ENCODE results near the gene PROKR2.

Gene PROKR2

DNA sequence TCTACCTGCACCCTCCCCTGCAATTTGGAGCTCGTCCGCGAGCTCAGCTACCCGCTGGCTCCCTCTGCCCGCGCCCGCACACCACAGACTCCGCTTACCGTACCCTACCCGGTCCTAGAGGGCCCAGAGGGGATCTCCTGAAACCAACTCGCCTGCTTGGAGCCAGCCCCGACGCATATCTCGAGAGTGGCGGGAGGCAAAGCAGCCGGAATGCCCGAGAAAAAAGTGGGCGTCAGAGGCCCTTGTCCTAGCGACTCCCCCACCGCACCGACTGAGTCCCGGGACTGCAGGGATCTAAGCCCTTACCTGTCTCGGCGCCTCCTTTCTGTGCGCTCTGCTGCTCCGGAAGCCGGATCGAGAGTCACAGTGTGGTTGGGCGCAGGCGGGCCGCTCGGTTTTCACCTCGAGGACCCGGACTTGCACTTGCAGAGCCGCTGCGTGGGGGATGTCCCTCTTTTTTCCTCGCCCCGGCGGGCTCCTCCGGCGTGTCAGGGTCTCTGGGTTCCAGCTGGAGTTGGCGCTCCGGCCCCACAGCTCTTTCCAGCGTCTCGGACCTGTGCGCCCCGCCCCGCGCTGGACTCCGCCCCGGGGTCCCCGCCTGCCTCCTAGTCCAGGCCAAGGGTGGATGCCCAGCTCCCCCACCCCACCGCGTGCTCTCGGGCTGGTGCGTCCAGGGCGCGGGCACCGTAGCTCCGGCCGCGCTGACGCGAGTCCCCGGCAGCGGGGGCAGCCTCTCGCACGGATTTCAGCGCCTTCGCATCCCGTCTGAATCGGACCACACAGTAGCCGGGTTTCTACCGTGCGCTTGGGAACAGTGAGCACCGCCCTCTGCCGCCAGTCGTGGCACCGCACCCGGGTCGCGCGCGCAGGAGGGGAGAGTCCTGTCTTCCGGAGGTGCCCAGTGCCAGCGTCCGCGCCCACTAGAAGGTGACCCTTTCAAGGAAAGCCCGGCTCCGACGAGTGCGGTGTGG, at the start of gene PROKR2:
Gene PROKR2, minus strand, starts transcription at position 767 of the 971 bp plus-strand sequence. CDS start 2,585 bp downstream, outside the sequence.
- no peak for DNase-seq (ENCODE audit: low read depth)
- no peak within 1 kb of the TSS for H3K4me3 ChIP-seq (ENCODE audit: low read depth, low read length)
- TF ChIP-seq, protein P1, sequence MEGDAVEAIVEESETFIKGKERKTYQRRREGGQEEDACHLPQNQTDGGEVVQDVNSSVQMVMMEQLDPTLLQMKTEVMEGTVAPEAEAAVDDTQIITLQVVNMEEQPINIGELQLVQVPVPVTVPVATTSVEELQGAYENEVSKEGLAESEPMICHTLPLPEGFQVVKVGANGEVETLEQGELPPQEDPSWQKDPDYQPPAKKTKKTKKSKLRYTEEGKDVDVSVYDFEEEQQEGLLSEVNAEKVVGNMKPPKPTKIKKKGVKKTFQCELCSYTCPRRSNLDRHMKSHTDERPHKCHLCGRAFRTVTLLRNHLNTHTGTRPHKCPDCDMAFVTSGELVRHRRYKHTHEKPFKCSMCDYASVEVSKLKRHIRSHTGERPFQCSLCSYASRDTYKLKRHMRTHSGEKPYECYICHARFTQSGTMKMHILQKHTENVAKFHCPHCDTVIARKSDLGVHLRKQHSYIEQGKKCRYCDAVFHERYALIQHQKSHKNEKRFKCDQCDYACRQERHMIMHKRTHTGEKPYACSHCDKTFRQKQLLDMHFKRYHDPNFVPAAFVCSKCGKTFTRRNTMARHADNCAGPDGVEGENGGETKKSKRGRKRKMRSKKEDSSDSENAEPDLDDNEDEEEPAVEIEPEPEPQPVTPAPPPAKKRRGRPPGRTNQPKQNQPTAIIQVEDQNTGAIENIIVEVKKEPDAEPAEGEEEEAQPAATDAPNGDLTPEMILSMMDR (IDR thresholded peaks at IDR 0.05; ENCODE audit: control insufficient read depth, extremely low read depth, insufficient read depth) = no peak

DNA sequence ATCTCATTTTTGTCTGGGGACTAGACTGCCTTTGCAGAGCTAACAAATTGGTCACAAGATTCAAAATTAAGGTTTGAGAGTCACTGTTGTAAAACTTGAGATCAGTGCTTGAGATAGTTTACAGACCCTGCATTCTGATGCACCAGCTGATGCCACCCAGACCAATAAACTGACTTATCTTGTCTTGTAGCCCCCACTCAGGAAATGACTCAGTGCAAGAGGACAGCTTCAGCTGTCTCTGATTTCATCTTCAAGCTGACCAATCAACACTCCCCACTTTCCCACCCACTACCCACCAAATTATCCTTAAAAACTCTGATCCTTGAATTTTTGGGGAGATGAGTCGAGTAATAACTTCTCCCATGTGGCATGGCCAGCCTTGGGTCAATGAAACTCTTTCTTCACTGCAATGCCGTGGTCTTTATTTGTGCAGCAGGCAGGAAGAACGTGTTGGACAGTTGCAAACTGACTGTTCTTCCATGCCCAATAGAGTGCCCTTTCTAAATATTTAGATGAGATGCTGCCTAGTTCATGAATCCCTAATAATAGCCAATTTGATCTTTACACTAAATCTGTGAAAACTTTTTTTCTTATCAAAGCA, 48.3 kb upstream of the PROKR2 start:
- no peak for DNase-seq (ENCODE audit: low read depth)
- TF ChIP-seq, protein P1 (IDR thresholded peaks at IDR 0.05; ENCODE audit: control insufficient read depth, extremely low read depth, insufficient read depth) = no peak
- no peak overlapping the region for H3K4me3 ChIP-seq (ENCODE audit: low read depth, low read length)

DNA sequence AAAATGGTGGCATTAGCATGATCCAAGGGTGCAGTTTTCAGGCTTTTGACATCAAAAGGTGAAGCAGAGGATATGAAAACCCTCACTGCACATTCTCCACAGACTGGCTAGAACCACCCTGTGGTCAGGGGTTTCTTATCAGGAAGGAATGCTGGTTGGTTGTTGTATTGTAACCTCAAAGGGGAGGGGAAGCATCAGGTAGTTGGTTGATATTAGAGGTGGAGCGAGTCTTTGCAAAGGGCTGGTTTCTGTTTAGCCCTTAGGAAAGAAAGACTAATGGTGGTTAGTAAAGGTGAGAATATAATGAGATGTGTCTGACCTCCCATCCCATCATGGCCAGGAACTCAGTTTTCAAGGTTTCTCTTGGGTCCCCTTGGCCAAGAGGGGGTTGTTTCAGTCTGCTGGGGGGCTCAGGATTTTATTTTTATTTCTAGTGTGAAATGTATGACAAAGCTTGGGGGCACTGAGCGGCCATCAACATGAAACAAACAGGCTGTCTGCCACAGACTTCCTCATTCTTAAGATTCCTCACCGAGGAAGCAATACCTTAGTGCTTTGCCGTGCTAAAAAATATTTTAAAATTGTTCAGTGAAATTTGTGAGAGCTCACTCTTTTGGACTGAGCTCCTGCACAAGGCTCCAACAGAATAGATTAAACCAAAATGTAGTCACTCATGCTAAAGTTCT, 47.5 kb upstream of the PROKR2 start:
- TF ChIP-seq, protein P1 (IDR thresholded peaks at IDR 0.05; ENCODE audit: control insufficient read depth, extremely low read depth, insufficient read depth) = no peak
- H3K4me3 ChIP-seq (ENCODE audit: low read depth, low read length) = no peak overlapping the region
- DNase-seq (ENCODE audit: low read depth) = no peak

DNA sequence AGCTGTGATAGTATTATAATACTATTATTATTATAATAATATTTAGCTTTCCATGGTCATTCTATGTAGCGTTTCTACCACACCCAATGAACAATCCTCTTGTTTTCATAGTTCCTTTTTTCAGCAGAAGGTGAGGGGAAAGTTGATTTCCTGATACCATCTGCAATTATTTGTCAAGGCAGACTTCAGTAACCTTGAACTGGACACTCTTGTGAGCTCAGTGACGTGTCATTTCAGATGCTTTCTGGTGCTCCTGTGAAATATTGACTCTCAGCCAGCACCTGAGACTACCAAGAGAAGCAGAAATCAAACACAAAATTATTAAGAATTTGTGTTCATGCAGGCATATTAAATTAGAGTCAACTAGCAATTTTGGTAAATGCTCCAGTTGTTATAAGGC, 46.0 kb upstream of the PROKR2 start:
- TF ChIP-seq, protein P1 (IDR thresholded peaks at IDR 0.05; ENCODE audit: control insufficient read depth, extremely low read depth, insufficient read depth) = no peak
- no peak overlapping the region for H3K4me3 ChIP-seq (ENCODE audit: low read depth, low read length)
- DNase-seq (ENCODE audit: low read depth) = no peak

DNA sequence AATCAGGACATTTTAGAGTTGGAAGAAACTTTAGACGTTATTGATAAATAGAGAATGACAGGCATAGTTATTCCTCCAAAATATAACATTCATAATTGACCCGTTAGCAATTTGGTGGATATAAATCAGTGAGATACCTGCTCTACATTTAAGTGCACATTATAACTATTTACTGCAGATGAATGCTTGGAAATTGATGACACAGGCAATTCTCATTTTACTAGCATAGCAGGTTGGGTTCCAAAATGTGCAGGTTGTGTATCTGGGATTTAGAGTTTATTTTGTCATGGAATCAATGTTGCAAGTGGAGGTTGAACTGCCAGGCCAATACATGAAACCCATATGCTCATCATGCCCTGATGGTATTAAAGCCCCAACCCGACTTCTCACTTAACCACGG, 44.4 kb upstream of the PROKR2 start:
- TF ChIP-seq, protein P1 (IDR thresholded peaks at IDR 0.05; ENCODE audit: control insufficient read depth, extremely low read depth, insufficient read depth) = no peak
- no peak for DNase-seq (ENCODE audit: low read depth)
- no peak overlapping the region for H3K4me3 ChIP-seq (ENCODE audit: low read depth, low read length)

DNA sequence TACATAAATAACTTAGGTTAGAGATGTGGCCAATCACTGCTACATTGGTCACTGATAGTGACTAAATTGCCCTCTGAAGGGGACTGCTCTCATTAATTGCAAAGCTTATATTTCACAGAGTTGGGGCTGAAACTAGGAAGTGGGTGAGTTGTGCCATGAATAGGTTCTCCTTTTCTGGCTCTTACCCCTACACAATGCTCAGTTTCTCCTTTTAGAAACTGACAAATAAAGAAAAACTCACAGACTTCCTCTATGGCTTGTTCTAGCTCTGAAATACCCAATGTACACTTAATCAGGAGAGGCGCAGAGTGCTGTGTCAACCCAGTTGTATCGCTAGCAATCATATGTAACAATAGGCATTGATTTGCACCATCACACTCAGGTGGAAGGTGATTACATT, 41.2 kb upstream of the PROKR2 start:
- TF ChIP-seq, protein P1 (IDR thresholded peaks at IDR 0.05; ENCODE audit: control insufficient read depth, extremely low read depth, insufficient read depth) = no peak
- no peak for DNase-seq (ENCODE audit: low read depth)

More for the DNA sequence above, 41.2 kb upstream of the PROKR2 start:
- H3K4me3 ChIP-seq (ENCODE audit: low read depth, low read length) = no peak overlapping the region
